ENCODE results near the gene NRXN3.

NRXN3 gene

DNA sequence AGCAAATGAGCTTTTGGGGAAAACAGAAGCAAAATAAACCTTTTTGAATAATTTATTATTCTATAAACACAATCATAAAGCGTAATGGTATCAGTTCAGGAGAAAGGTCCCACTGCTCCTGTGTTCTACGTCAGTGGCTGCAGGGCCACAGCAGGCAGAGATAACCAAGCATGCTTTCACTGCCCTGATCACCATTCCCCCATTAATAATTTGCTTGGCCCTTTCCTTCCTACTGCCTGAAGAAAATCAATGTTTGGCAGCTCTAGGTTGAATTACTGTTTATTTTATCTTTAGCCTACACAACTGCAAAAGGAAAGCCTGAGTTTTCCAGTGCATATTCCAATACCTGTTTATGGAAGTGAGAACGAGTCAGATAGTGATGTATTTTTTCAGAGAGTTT is 1671.3 kb downstream of the NRXN3 start:
- TF ChIP-seq, protein P1, sequence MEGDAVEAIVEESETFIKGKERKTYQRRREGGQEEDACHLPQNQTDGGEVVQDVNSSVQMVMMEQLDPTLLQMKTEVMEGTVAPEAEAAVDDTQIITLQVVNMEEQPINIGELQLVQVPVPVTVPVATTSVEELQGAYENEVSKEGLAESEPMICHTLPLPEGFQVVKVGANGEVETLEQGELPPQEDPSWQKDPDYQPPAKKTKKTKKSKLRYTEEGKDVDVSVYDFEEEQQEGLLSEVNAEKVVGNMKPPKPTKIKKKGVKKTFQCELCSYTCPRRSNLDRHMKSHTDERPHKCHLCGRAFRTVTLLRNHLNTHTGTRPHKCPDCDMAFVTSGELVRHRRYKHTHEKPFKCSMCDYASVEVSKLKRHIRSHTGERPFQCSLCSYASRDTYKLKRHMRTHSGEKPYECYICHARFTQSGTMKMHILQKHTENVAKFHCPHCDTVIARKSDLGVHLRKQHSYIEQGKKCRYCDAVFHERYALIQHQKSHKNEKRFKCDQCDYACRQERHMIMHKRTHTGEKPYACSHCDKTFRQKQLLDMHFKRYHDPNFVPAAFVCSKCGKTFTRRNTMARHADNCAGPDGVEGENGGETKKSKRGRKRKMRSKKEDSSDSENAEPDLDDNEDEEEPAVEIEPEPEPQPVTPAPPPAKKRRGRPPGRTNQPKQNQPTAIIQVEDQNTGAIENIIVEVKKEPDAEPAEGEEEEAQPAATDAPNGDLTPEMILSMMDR (IDR thresholded peaks at IDR 0.05): no peak
- no peak for DNase-seq (ENCODE audit: low spot score)
- Histone ChIP-seq H3K4me3 (no peak overlapping the region), H3K27ac (no peak overlapping the region)

DNA sequence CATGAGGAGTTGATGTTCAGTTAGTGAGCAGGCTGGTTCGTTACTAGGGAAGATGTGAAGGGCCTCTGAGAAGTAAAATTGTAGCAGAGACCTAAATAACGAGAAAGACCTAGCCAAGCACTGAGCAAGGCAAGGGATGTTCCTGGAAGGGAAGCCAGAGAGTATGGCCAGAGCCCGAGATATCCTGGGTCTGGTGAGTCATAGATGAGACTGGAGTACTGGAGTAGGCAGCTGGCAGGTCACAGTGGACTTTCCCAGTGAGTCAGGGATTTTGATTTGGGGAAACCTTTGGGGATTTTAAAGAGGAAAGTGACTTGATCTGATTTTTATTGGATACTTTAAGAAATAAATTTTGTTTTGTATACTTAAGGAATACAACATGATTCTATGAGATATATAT is 1672.1 kb downstream of the NRXN3 start:
- DNase-seq (ENCODE audit: low spot score): peak; percentile 79
- H3K27ac ChIP-seq: peak overlapping the region in 1 of 2 donors; percentile 15
- TF ChIP-seq, protein P1 (IDR thresholded peaks at IDR 0.05): no peak
- no peak overlapping the region for H3K4me3 ChIP-seq

DNA sequence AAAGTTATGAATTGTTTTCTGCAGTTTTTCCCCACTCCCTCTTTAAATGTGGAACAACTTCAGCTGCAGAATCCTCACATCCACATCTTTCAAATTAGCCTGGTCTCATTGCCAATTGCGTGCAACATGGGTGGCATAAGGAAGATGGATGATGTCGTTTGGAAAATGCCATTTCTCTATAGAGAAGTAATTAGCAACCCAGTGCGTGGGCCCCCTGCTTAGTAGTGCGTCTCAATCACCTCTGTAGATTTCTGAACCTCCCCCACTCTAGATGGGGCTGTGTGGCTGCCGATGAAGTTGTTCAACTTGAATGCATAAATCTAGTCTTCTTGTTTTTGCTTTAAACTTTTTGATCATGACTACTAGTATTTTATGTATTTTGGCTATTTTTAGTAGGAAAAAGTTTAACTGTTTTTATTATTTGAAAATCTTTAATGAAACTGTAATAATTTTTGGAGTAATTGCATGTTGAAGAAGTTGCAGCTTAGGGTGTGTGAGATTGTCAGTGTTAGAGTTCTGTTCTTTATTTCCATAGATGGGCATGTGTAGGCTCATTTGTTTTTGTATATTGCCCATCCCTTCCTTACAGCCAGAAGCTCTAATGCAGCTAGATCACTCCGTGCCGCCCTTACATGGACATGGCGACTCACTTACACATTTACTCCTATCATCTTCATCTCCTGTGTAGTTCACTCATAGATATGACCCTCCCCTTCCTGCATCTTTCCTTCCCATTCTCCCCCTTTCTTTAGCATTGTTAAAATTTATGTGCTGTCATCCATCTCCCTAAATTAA is 1683.0 kb downstream of the NRXN3 start:
- H3K4me3 ChIP-seq: no peak overlapping the region
- TF ChIP-seq, protein P1 (IDR thresholded peaks at IDR 0.05): no peak

DNA sequence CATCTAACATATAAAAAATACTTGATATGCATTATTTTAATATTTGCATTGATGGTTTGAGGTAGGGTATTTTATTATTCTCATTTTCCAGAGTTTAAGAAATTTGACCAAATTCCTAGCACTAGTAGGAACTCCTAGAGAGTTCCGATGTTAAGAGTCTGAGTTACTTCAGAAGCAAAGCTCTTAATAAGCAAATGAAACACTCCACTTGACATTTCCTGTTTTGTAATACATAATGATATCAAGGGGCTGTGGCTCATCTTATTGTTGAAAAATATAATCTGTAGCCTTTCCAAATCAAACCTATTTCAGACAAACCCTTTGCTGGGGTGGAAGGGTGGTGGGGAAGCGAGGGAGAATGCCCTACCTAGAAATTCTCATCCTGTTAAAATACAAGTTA is 1685.6 kb downstream of the NRXN3 start:
- no peak overlapping the region for H3K4me3 ChIP-seq
- TF ChIP-seq, protein P1 (IDR thresholded peaks at IDR 0.05): no peak
- H3K27ac ChIP-seq: no peak overlapping the region
- no peak for DNase-seq (ENCODE audit: low spot score)

More for the DNA sequence above, 1683.0 kb downstream of the NRXN3 start:
- H3K27ac ChIP-seq: no peak overlapping the region
- DNase-seq (ENCODE audit: low spot score): no peak

DNA sequence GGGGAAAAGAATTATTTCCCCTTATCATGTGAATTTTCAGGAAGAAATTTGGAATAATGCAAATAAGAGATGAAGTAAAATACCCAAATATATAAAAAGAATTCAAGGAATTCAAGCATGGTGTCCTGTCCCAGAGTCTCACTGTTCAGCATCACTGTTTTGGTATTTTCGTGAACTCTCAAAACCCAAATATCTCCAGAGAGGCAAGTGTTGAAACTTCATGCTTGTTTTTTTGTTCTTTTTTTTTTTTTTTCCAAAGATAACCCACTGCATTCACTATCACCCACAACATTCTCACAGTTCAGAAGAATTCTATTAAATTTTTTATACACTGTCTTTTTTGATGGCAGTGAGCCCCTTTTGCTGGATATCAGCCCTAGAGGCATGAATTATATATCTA is 1686.2 kb downstream of the NRXN3 start:
- Histone ChIP-seq H3K27ac (no peak overlapping the region), H3K4me3 (no peak overlapping the region)
- TF ChIP-seq, protein P1 (IDR thresholded peaks at IDR 0.05): no peak
- no peak for DNase-seq (ENCODE audit: low spot score)

DNA sequence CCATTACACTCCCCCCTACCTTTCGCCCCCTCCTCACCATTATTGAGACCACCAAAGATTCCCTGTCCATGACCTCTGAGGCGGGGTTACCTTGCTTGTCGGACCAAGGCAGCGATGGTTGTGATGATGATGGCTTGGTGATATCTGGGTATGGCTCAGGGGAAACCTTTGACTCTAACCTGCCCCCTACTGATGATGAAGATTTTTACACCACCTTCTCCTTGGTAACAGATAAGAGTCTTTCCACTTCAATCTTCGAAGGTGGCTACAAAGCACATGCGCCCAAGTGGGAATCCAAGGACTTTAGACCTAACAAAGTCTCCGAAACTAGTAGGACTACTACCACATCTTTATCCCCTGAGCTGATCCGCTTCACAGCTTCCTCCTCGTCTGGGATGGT is 1690.9 kb downstream of the NRXN3 start:
- DNase-seq (ENCODE audit: low spot score): no peak
- no peak overlapping the region for H3K27ac ChIP-seq
- TF ChIP-seq, protein P1 (IDR thresholded peaks at IDR 0.05): no peak
- H3K4me3 ChIP-seq: no peak overlapping the region

DNA sequence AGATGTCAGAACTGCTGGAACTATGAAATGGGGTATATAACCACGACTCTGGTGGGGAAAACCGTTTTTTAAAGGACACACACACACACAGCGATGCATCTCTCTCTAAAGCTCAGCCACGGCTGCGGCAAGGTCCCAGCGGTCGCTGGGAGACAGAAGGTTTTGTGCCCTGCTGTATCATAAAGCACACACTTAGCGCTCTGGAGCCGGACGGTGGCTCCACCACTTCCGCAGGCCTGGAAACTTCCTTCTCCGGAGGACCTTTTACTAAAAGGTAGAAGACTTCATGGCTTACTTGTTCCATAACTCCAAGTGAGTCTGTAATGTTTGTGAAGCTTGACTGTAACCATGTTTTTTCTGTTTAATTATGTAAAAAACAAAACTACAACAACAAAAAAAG is 1691.9 kb downstream of the NRXN3 start:
- TF ChIP-seq, protein P1 (IDR thresholded peaks at IDR 0.05): no peak
- Histone ChIP-seq H3K27ac (no peak overlapping the region), H3K4me3 (no peak overlapping the region)
- no peak for DNase-seq (ENCODE audit: low spot score)

Data from coronary artery (tissue), 2 donors.